ENCODE measurements around the gene DNAJB13. TPM values are rescaled to one million over a fixed set of nuclear protein-coding genes. Genes with fewer than 3 reads are reported as not detected.
A peak's percentile ranks its signal among the peaks of the same experiment; 100 is the strongest.

DNAJB13 gene
- total RNA-seq, 5 donors from 2014 or later (not counting 1 experiment from before 2014, with no cell fraction given): 0.19 to 0.96 (median 0.30) TPM; not detected in 2

DNA sequence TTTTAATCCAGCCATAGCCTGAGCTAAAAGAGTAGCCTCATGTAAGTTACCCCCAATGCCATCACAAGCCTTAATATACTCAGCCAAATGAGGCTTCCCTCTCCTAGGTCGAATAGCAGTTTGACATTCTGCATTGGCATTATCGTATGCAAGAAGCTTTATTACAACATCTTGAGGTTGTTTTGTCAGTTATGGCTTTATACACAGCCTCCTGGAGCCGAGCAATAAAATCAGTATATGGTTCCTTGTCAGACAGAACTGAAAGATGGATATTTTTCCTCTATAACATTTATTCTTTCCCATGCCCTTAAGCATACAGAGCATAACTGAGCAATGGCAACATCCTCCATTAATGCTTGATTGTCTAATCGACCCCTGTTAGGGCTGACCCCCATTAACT lies 5.4 kb upstream of the DNAJB13 start:
- Mint-ChIP-seq H3K36me3 (peaks cover 5% of the 10 kb centered on the region), H3K9me3 (peaks cover 0 to 5% (median 0%) of the 10 kb centered on the region in 3 donors), H3K4me1 (no peaks in the 10 kb centered on the region), H3K4me3 (no peak overlapping the region), H3K27ac (no peak overlapping the region), H3K27me3 (peaks cover 2 to 4% of the 10 kb centered on the region in 2 donors)
- Histone ChIP-seq H3K27ac (ENCODE audit: low read length) (no peak overlapping the region), H3K36me3 (ENCODE audit: control insufficient read depth in 2 of 2, extremely low read depth in 1 of 2, insufficient read depth in 1 of 2, low read length in 1 of 2) (no peaks in the 10 kb centered on the region), H3K27me3 (replicated peaks in 1 of 2; ENCODE audit: control insufficient read depth in 2 of 2, extremely low read depth in 1 of 2, insufficient read depth in 2 of 2, low read length in 1 of 2) (no peaks in the 10 kb centered on the region), H3K9me3 (peaks cover 3% of the 10 kb centered on the region), H3K4me1 (ENCODE audit: control insufficient read depth in 1 of 2, extremely low read depth in 1 of 2, insufficient read depth in 2 of 2, low read length in 2 of 2) (no peaks in the 10 kb centered on the region), H3K4me3 (ENCODE audit: control insufficient read depth in 1 of 2, extremely low read depth in 1 of 2, low read length in 1 of 2) (no peak overlapping the region)
- CTCF ChIA-PET: no interaction called here
- POLR2A ChIA-PET: no interaction called here
- no peak for ATAC-seq (replicated peaks in 1 of 4)
- WGBS (ENCODE audit: insufficient coverage): 100% methylated on average over 1 of the region's 4 CpGs
- no peak for DNase-seq

DNA sequence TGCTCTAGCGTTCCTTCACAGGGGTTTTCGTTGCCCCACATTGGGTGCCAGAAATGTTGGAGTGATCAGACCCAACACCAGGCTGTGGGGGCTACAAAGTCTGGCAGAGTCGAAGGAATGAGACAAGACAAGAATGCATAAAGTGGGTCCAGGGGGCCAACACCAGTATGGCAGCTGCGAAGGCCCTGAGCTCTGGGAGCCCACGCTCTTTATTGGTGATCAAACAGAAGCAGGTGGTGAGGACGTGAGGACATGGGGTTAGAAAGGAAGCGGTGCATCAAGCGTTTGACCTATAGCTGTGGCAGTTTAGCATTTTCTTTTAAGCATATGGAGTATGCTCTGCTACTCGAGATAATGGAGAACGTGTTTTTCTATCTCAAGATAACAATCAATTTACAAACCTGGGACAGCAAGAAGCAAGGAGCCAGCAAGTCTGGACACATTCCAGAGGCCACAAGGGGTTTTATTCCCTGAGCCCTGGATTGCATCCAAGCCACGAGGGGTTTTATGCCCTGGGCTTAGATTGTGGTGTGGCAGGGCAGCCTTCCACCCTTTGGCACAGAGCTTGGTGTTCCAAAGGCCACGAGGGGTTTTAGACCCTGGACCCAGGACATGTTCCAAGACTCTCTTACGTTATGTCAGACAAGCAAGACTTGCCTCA lies 3.9 kb upstream of the DNAJB13 start:
- Histone ChIP-seq H3K27ac (ENCODE audit: low read length) (no peak overlapping the region), H3K9me3 (no peaks in the 10 kb centered on the region), H3K4me1 (ENCODE audit: control insufficient read depth in 1 of 2, extremely low read depth in 1 of 2, insufficient read depth in 2 of 2, low read length in 2 of 2) (no peaks in the 10 kb centered on the region), H3K36me3 (ENCODE audit: control insufficient read depth in 2 of 2, extremely low read depth in 1 of 2, insufficient read depth in 1 of 2, low read length in 1 of 2) (no peaks in the 10 kb centered on the region), H3K4me3 (ENCODE audit: control insufficient read depth in 1 of 2, extremely low read depth in 1 of 2, low read length in 1 of 2) (no peak overlapping the region), H3K27me3 (replicated peaks in 1 of 2; ENCODE audit: control insufficient read depth in 2 of 2, extremely low read depth in 1 of 2, insufficient read depth in 2 of 2, low read length in 1 of 2) (no peaks in the 10 kb centered on the region)
- ChIA-PET POLR2A (no interaction called here), CTCF (no interaction called here)
- H3K9me3 Mint-ChIP-seq: no peaks in the 10 kb centered on the region
- DNase-seq (no peak), ATAC-seq (replicated peaks in 1 of 4) (no peak)
- H3K36me3 Mint-ChIP-seq: no peaks in the 10 kb centered on the region
- no peak overlapping the region for H3K4me3 Mint-ChIP-seq
- no peak overlapping the region for H3K27ac Mint-ChIP-seq
- peaks cover 2 to 4% of the 10 kb centered on the region in 2 donors for H3K27me3 Mint-ChIP-seq
- no peaks in the 10 kb centered on the region for H3K4me1 Mint-ChIP-seq
- WGBS (ENCODE audit: insufficient coverage): 82% methylated on average over 6 of the region's 13 CpGs

DNA sequence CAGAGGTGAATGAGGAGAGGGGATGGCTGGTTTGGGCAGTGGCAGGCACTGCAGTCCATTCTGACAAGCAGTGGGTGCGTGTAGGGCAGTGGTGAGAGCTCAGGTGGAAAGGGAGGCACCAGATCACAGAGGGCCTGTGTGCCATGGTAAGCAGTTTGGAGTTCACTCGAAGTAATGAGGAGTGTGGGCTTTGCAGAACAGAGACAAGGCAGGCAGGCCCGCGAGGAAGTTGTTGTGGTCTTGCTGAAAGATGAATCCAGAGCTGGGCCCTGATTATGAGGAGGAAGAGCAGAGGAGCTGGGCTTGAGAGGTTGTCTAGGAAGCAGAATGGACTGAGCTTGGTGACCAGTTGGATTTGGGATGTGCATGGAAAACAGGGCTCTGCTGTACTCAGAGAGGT lies 1.6 kb upstream of the DNAJB13 start:
- DNase-seq (no peak), ATAC-seq (replicated peaks in 1 of 4) (no peak)
- ChIA-PET POLR2A (no interaction called here), CTCF (no interaction called here)
- peaks cover 2 to 4% of the 10 kb centered on the region in 2 donors for H3K27me3 Mint-ChIP-seq
- H3K4me1 ChIP-seq (ENCODE audit: control insufficient read depth in 1 of 2, extremely low read depth in 1 of 2, insufficient read depth in 2 of 2, low read length in 2 of 2): no peaks in the 10 kb centered on the region
- no peaks in the 10 kb centered on the region for H3K9me3 ChIP-seq
- WGBS (ENCODE audit: insufficient coverage): 42% methylated on average over 4 of the region's 4 CpGs
- no peaks in the 10 kb centered on the region for H3K36me3 ChIP-seq (ENCODE audit: control insufficient read depth in 2 of 2, extremely low read depth in 1 of 2, insufficient read depth in 1 of 2, low read length in 1 of 2)
- H3K4me3 ChIP-seq (ENCODE audit: control insufficient read depth in 1 of 2, extremely low read depth in 1 of 2, low read length in 1 of 2): no peak overlapping the region
- H3K9me3 Mint-ChIP-seq: no peaks in the 10 kb centered on the region
- no peak overlapping the region for H3K27ac Mint-ChIP-seq
- no peaks in the 10 kb centered on the region for H3K36me3 Mint-ChIP-seq
- no peak overlapping the region for H3K27ac ChIP-seq (ENCODE audit: low read length)
- no peaks in the 10 kb centered on the region for H3K27me3 ChIP-seq (replicated peaks in 1 of 2; ENCODE audit: control insufficient read depth in 2 of 2, extremely low read depth in 1 of 2, insufficient read depth in 2 of 2, low read length in 1 of 2)
- H3K4me3 Mint-ChIP-seq: no peak overlapping the region
- no peaks in the 10 kb centered on the region for H3K4me1 Mint-ChIP-seq

DNA sequence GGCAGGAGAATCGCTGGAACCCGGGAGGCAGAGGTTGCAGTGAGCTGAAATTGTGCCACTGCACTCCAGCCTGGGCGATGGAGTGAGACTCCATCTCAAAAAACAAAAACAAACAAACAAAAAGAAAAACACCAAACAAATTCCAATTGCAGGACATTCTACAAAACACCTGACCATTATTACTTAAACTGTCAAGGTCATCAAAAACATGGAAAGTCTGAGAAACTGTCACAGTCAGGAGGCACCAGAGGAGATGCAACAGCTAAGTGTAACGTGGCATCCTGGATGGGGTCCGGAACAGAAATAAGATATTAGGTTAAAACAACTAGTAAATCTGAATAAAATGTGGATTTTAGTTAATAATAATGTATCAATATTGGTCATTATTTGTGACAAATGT lies 914 bp upstream of the DNAJB13 start:
- ChIA-PET POLR2A (no interaction called here), CTCF (no interaction called here)
- Histone ChIP-seq H3K4me1 (ENCODE audit: control insufficient read depth in 1 of 2, extremely low read depth in 1 of 2, insufficient read depth in 2 of 2, low read length in 2 of 2) (no peaks in the 10 kb centered on the region), H3K27me3 (replicated peaks in 1 of 2; ENCODE audit: control insufficient read depth in 2 of 2, extremely low read depth in 1 of 2, insufficient read depth in 2 of 2, low read length in 1 of 2) (no peaks in the 10 kb centered on the region), H3K27ac (ENCODE audit: low read length) (no peak overlapping the region), H3K9me3 (no peaks in the 10 kb centered on the region), H3K36me3 (ENCODE audit: control insufficient read depth in 2 of 2, extremely low read depth in 1 of 2, insufficient read depth in 1 of 2, low read length in 1 of 2) (no peaks in the 10 kb centered on the region), H3K4me3 (ENCODE audit: control insufficient read depth in 1 of 2, extremely low read depth in 1 of 2, low read length in 1 of 2) (no peak overlapping the region)
- peaks cover 2 to 4% of the 10 kb centered on the region in 2 donors for H3K27me3 Mint-ChIP-seq
- H3K4me1 Mint-ChIP-seq: no peaks in the 10 kb centered on the region
- H3K36me3 Mint-ChIP-seq: no peaks in the 10 kb centered on the region
- H3K27ac Mint-ChIP-seq: no peak overlapping the region
- H3K9me3 Mint-ChIP-seq: no peaks in the 10 kb centered on the region
- 92% methylated on average over 2 of the region's 5 CpGs for WGBS (ENCODE audit: insufficient coverage)
- no peak overlapping the region for H3K4me3 Mint-ChIP-seq
- no peak for DNase-seq
- no peak for ATAC-seq (replicated peaks in 1 of 4)

DNA sequence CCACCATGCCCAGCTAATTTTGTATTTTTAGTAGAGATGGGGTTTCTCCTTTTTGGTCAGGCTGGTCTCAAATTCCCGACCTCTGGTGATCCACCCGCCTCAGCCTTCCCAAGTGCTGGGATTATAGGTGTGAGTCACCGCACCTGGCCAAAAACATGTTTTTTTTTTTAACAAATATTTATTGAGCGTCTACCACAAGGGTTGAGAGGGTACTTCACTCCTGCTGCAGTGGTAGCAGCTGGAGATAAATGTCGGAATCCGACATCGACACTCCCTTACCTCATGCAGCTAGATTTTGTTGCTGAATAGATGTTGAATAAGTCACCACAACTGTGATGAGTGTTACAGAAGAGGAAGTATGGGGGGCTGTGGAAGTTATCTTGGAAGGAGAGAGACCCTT lies 971 bp downstream of the DNAJB13 start:
- POLR2A ChIA-PET: no interaction called here
- Histone ChIP-seq H3K36me3 (ENCODE audit: control insufficient read depth in 2 of 2, extremely low read depth in 1 of 2, insufficient read depth in 1 of 2, low read length in 1 of 2) (no peaks in the 10 kb centered on the region), H3K4me1 (ENCODE audit: control insufficient read depth in 1 of 2, extremely low read depth in 1 of 2, insufficient read depth in 2 of 2, low read length in 2 of 2) (no peaks in the 10 kb centered on the region), H3K9me3 (no peaks in the 10 kb centered on the region), H3K27me3 (replicated peaks in 1 of 2; ENCODE audit: control insufficient read depth in 2 of 2, extremely low read depth in 1 of 2, insufficient read depth in 2 of 2, low read length in 1 of 2) (peaks cover 0 to 7% of the 10 kb centered on the region in 2 experiments), H3K27ac (ENCODE audit: low read length) (no peak overlapping the region), H3K4me3 (ENCODE audit: control insufficient read depth in 1 of 2, extremely low read depth in 1 of 2, low read length in 1 of 2) (no peak overlapping the region)
- Mint-ChIP-seq H3K27ac (no peak overlapping the region), H3K4me3 (no peak overlapping the region), H3K36me3 (no peaks in the 10 kb centered on the region), H3K4me1 (no peaks in the 10 kb centered on the region), H3K9me3 (no peaks in the 10 kb centered on the region), H3K27me3 (peaks cover 6 to 11% of the 10 kb centered on the region in 2 donors)
- CTCF ChIA-PET: no interaction called here
- WGBS (ENCODE audit: insufficient coverage): no CpG with 5 or more reads among the region's 7 CpGs
- DNase-seq (no peak), ATAC-seq (replicated peaks in 1 of 4) (no peak)

DNA sequence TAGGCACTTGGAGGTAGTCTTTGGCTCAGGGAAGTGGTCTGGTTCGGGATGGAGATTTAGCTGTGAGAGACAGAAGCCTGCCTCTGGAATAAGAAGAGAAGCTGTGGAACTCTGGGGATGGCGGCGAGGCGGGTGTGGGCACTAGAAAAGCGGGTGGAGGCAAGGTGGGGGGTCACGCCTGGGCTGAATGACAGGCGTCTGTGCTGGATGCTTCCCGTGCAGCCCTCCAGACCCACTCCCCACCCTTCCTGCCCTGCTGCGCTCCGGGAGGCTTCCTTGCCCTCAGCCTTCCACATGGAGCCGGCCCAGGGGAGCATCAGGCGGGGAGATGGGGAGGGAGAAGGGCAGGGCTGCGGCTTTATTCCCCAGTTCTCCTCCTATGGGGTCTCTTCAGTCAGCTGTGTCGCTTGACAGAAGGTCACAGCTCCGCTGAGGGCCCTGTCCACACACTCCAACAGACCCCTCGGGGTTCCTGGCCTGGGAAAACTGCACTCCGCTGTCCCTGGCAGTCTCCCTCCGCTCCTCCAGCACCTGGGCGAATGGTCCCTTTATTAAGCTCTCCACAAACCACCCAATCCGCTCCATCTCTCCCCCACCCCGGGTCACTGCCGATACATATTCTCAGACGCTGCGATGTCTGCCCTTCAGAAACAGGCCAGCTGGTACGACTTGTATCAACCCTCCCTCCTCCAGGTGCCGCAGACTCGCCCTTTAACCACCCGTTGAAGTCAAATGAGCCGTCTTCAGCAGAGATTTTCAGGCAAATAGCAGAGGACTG lies 6.2 kb downstream of the DNAJB13 start:
- DNase-seq (no peak), ATAC-seq (replicated peaks in 1 of 4) (peak in 2 of 4 experiments; percentile 19 to 24)
- H3K27ac Mint-ChIP-seq: no peak overlapping the region
- H3K9me3 Mint-ChIP-seq: no peaks in the 10 kb centered on the region
- peak overlapping the region in 2 of 3 donors; percentile 34 to 54 for H3K4me3 Mint-ChIP-seq
- Histone ChIP-seq H3K36me3 (ENCODE audit: control insufficient read depth in 2 of 2, extremely low read depth in 1 of 2, insufficient read depth in 1 of 2, low read length in 1 of 2) (no peaks in the 10 kb centered on the region), H3K27ac (ENCODE audit: low read length) (no peak overlapping the region), H3K27me3 (replicated peaks in 1 of 2; ENCODE audit: control insufficient read depth in 2 of 2, extremely low read depth in 1 of 2, insufficient read depth in 2 of 2, low read length in 1 of 2) (peaks cover 0 to 24% of the 10 kb centered on the region in 2 experiments), H3K4me3 (ENCODE audit: control insufficient read depth in 1 of 2, extremely low read depth in 1 of 2, low read length in 1 of 2) (no peak overlapping the region), H3K9me3 (no peaks in the 10 kb centered on the region), H3K4me1 (ENCODE audit: control insufficient read depth in 1 of 2, extremely low read depth in 1 of 2, insufficient read depth in 2 of 2, low read length in 2 of 2) (peaks cover 0 to 4% of the 10 kb centered on the region in 2 experiments)
- H3K27me3 Mint-ChIP-seq: peaks cover 11 to 13% of the 10 kb centered on the region in 2 donors
- ChIA-PET CTCF (interaction anchor here in 1 of 2 donors (0.6 kb wide), 1 partner anchor 537 kb away, joined by 3 read pairs; no protein-coding TSS in a partner anchor), POLR2A (no interaction called here)
- H3K4me1 Mint-ChIP-seq: peaks cover 5 to 6% (median 5%) of the 10 kb centered on the region in 3 donors
- WGBS (ENCODE audit: insufficient coverage): 52% methylated on average over 11 of the region's 29 CpGs
- no peaks in the 10 kb centered on the region for H3K36me3 Mint-ChIP-seq
